ENCODE data around the gene LARGE2. TPM values are rescaled to one million over a fixed set of nuclear protein-coding genes. Genes with fewer than 3 reads are reported as not detected.

Gene LARGE2
- total and polyA plus RNA-seq, 2 experiments from 2014 or later, result 89.8 to 107 TPM

GRCh38 chr11:45910623-45911022, 11.8 kb upstream of the LARGE2 start:
- Histone ChIP-seq H3K4me2 (no peak overlapping the region), H3K9me2 (ENCODE audit: insufficient read depth) (no peaks in the 10 kb centered on the region), H3K27me3 (ENCODE audit: insufficient read depth) (no peaks in the 10 kb centered on the region), H4K20me1 (replicated peaks; ENCODE audit: insufficient read depth) (peaks cover 8% of the 10 kb centered on the region; the same call in 1 of the 2 replicates), H3K4me1 (ENCODE audit: insufficient read depth) (no peaks in the 10 kb centered on the region), H3K79me2 (replicated peaks; ENCODE audit: insufficient read depth) (no peaks in the 10 kb centered on the region), H3K4me3 (no peak overlapping the region), H3F3A (replicated peaks; ENCODE audit: low read depth) (no peaks in the 10 kb centered on the region), H2AFZ (no peak overlapping the region), H3K36me3 (ENCODE audit: insufficient read depth) (no peaks in the 10 kb centered on the region), H3K27ac (ENCODE audit: low read depth) (no peak overlapping the region)
- ATAC-seq, result no peak
- Mint-ChIP-seq H3K36me3 (ENCODE audit: low read depth) (peaks cover 8% of the 10 kb centered on the region; the same call in 2 of the 3 replicates), H3K27me3 (ENCODE audit: insufficient read depth, low read depth, poor library complexity) (peaks cover 16% of the 10 kb centered on the region), H3K9me3 (no peaks in the 10 kb centered on the region), H3K27ac (no peak overlapping the region), H3K4me1 (no peaks in the 10 kb centered on the region; the same call in 2 of the 3 replicates), H3K4me3 (no peak overlapping the region)
- DNase-seq (ENCODE audit: low spot score), result no peak
- TF ChIP-seq EZH2phosphoT487 (IDR thresholded peaks at IDR 0.05; ENCODE audit: unreplicated experiment) (no peak), POLR2AphosphoS5 (IDR thresholded peaks at IDR 0.05; ENCODE audit: low read depth) (no peak), ETS1 (IDR thresholded peaks at IDR 0.05) (no peak), STAT1 (IDR thresholded peaks at IDR 0.05; ENCODE audit: unreplicated experiment) (no peak), ZNF114 (CRISPR knock-in tag; IDR thresholded peaks at IDR 0.05) (no peak), NANOG (IDR thresholded peaks at IDR 0.05; ENCODE audit: borderline replicate concordance) (no peak), CTCF (conservative IDR thresholded peaks at IDR 0.05; ENCODE audit: low read depth in 2 of 2) (no peak), EZH2 (IDR thresholded peaks at IDR 0.05; ENCODE audit: low read depth, unreplicated experiment) (no peak), JUNB (IDR thresholded peaks at IDR 0.05; ENCODE audit: unreplicated experiment) (no peak), REST (IDR thresholded peaks at IDR 0.05; ENCODE audit: unreplicated experiment) (no peak), CREB1 (CRISPR knock-in tag; IDR thresholded peaks at IDR 0.05; ENCODE audit: low read depth) (no peak), ZNF331 (CRISPR knock-in tag; IDR thresholded peaks at IDR 0.05; ENCODE audit: low read depth) (no peak), ZNF462 (CRISPR knock-in tag; IDR thresholded peaks at IDR 0.05) (no peak)
